H9 (cell line): Measurements from ENCODE around the gene DLST. TPM values are rescaled to one million over a fixed set of nuclear protein-coding genes. Genes with fewer than 3 reads are reported as not detected.

Source experiments
- DNase-seq: peaks from one replicate; pipeline ENCODE4 v3.0.0-alpha.2; 2017
- H2AFZ ChIP-seq: one replicate; pipeline ENCODE4 v1.6.1; 2013; ENCODE audit warnings: mild to moderate bottlenecking, low read length, control low read depth, moderate library complexity
- H2AK5ac ChIP-seq: 2 replicates; pipeline ENCODE4 v1.6.1; 2013; ENCODE audit warnings: low read length, control low read depth, mixed read lengths; ENCODE audit not compliant: insufficient read length
- H2BK120ac ChIP-seq: one replicate; pipeline ENCODE4 v1.6.1; 2013; ENCODE audit warnings: low read depth, mild to moderate bottlenecking, low read length, control low read depth, inconsistent platforms; ENCODE audit not compliant: poor library complexity, severe bottlenecking
- H2BK12ac ChIP-seq: 2 replicates; pipeline ENCODE4 v1.6.1; 2013; ENCODE audit warnings: low read length, control low read depth, mixed read lengths, low read depth; ENCODE audit not compliant: insufficient read length
- H2BK15ac ChIP-seq: 2 replicates; pipeline ENCODE4 v1.6.1; 2013; ENCODE audit warnings: low read depth, low read length, control low read depth
- H2BK20ac ChIP-seq: one replicate; pipeline ENCODE4 v1.6.1; 2013; ENCODE audit warnings: low read depth, mild to moderate bottlenecking, low read length, control low read depth, inconsistent platforms; ENCODE audit not compliant: poor library complexity, severe bottlenecking
- H2BK5ac ChIP-seq: 2 replicates; pipeline ENCODE4 v1.6.1; 2013; ENCODE audit warnings: low read length, control low read depth, mixed read lengths; ENCODE audit not compliant: insufficient read length
- H3K14ac ChIP-seq: 2 replicates; pipeline ENCODE4 v1.6.1; 2013; ENCODE audit warnings: low read length, control low read depth; ENCODE audit not compliant: insufficient read depth
- H3K18ac ChIP-seq: 2 replicates; pipeline ENCODE4 v1.6.1; 2013; ENCODE audit warnings: low read depth, mild to moderate bottlenecking, mixed read lengths, low read length, control low read depth; ENCODE audit not compliant: insufficient read length
- H3K23ac ChIP-seq: 2 replicates; pipeline ENCODE4 v1.6.1; 2013; ENCODE audit warnings: low read length, control low read depth, mixed read lengths, low read depth; ENCODE audit not compliant: insufficient read length
- H3K23me2 ChIP-seq: 2 replicates; pipeline ENCODE4 v1.6.1; 2013; ENCODE audit warnings: low read depth, mild to moderate bottlenecking, mixed read lengths, low read length, control low read depth; ENCODE audit not compliant: insufficient read length, poor library complexity, severe bottlenecking
- H3K27ac ChIP-seq: 2 replicates; pipeline ENCODE4 v1.5.1; 2013; ENCODE audit warnings: low read length, control low read depth, mixed read lengths, low read depth; ENCODE audit not compliant: insufficient read length
- H3K27me3 ChIP-seq: 2 replicates; pipeline ENCODE4 v1.6.1; 2013; ENCODE audit warnings: low read length, control low read depth, inconsistent platforms; ENCODE audit not compliant: insufficient read depth
- H3K4ac ChIP-seq: 2 replicates; pipeline ENCODE4 v1.6.1; 2013; ENCODE audit warnings: low read depth, mild to moderate bottlenecking, control low read depth, inconsistent platforms, low read length, moderate library complexity
- H3K4me1 ChIP-seq: 2 replicates; pipeline ENCODE4 v1.6.1; 2013; ENCODE audit warnings: low read length, control low read depth, inconsistent platforms; ENCODE audit not compliant: insufficient read depth
- H3K4me2 ChIP-seq: 2 replicates; pipeline ENCODE4 v1.6.1; 2013; ENCODE audit warnings: low read length, control low read depth, mixed read lengths; ENCODE audit not compliant: insufficient read length, insufficient read depth
- H3K56ac ChIP-seq: 2 replicates; pipeline ENCODE4 v1.6.1; 2013; ENCODE audit warnings: low read depth, mild to moderate bottlenecking, mixed read lengths, low read length, control low read depth; ENCODE audit not compliant: insufficient read length
- H3K79me1 ChIP-seq: 2 replicates; pipeline ENCODE4 v1.6.1; 2013; ENCODE audit warnings: low read depth, mild to moderate bottlenecking, moderate library complexity, low read length, control low read depth, inconsistent platforms; ENCODE audit not compliant: insufficient read depth, poor library complexity, severe bottlenecking
- H3K79me2 ChIP-seq: 2 replicates; pipeline ENCODE4 v1.6.1; 2013; ENCODE audit warnings: low read length, control low read depth, inconsistent platforms; ENCODE audit not compliant: insufficient read depth
- H3K9ac ChIP-seq: 2 replicates; pipeline ENCODE4 v1.6.1; 2013; ENCODE audit warnings: low read length, control low read depth, mixed read lengths; ENCODE audit not compliant: insufficient read length; ENCODE audit errors: extremely low read depth
- H3K9me3 ChIP-seq: one replicate; pipeline ENCODE4 v1.6.1; 2013; ENCODE audit warnings: low read depth, low read length, inconsistent platforms; ENCODE audit not compliant: control insufficient read depth
- H3T11ph ChIP-seq: one replicate; pipeline ENCODE4 v1.6.1; 2013; ENCODE audit warnings: mild to moderate bottlenecking, low read length, control low read depth, inconsistent platforms
- H4K20me1 ChIP-seq: one replicate; pipeline ENCODE4 v1.6.1; 2013; ENCODE audit not compliant: control insufficient read depth, insufficient read length, insufficient read depth
- H4K5ac ChIP-seq: 2 replicates; pipeline ENCODE4 v1.6.1; 2013; ENCODE audit warnings: low read depth, mild to moderate bottlenecking, mixed read lengths, low read length, control low read depth; ENCODE audit not compliant: insufficient read length
- H4K8ac ChIP-seq: replicated peaks from 2 replicates; pipeline ENCODE4 v1.6.1; 2013; ENCODE audit warnings: low read length, control low read depth, mixed read lengths, low read depth; ENCODE audit not compliant: insufficient read length
- H4K91ac ChIP-seq: 2 replicates; pipeline ENCODE4 v1.6.1; 2013; ENCODE audit warnings: low read depth, mild to moderate bottlenecking, moderate library complexity, mixed read lengths, low read length, control low read depth; ENCODE audit not compliant: insufficient read length
- H3K27ac Mint-ChIP-seq, 3 experiments: 2 replicates in 2 of 3; 3 replicates in 1 of 3; pipeline ENCODE4 v1.8.0; 2020 to 2021; ENCODE audit warnings: mixed read lengths in 3 of 3, mild to moderate bottlenecking in 1 of 3, moderate library complexity in 1 of 3
- H3K27me3 Mint-ChIP-seq: 2 replicates; pipeline ENCODE4 v1.8.0; 2021; ENCODE audit warnings: low read depth, mild to moderate bottlenecking, moderate library complexity, mixed read lengths
- H3K36me3 Mint-ChIP-seq, 3 experiments: 2 replicates in 2 of 3; 3 replicates in 1 of 3; pipeline ENCODE4 v1.8.0; 2020 to 2021; ENCODE audit warnings: low read depth in 3 of 3, mixed read lengths in 3 of 3; ENCODE audit not compliant: insufficient read depth in 1 of 3
- H3K4me1 Mint-ChIP-seq, 2 experiments: 2 replicates each; pipeline ENCODE4 v1.8.0; 2020; ENCODE audit warnings: mixed read lengths in 2 of 2
- H3K4me3 Mint-ChIP-seq, 2 experiments: 2 replicates in 1 of 2; 3 replicates in 1 of 2; pipeline ENCODE4 v1.8.0; 2020 to 2021; ENCODE audit warnings: mild to moderate bottlenecking in 2 of 2, mixed read lengths in 2 of 2, moderate library complexity in 1 of 2
- H3K9me3 Mint-ChIP-seq, 2 experiments: 2 replicates in 1 of 2; 3 replicates in 1 of 2; pipeline ENCODE4 v1.8.0; 2020; ENCODE audit warnings: mild to moderate bottlenecking in 2 of 2, mixed read lengths in 2 of 2, moderate library complexity in 1 of 2
- CTCF ChIP-seq: fragments of 200-600 bp; sonication (generic); conservative IDR thresholded peaks from 3 replicates; pipeline ENCODE4 v1.8.0; 2021; ENCODE audit warnings: antibody characterized with exemption, mild to moderate bottlenecking
- WGBS: extraction: QIAGEN DNeasy Blood & Tissue Kit; methylation state at CpG from one replicate; pipeline ENCODE4 v1.1.7; 2013; ENCODE audit warnings: missing lambda C conversion rate, low lambda C conversion rate, mixed read lengths; ENCODE audit not compliant: insufficient read length; ENCODE audit errors: extremely low coverage; 5-methylcytosine and 5-hydroxymethylcytosine counted together
- total RNA-seq: library from RNA; stranded (reverse); gene quantifications from 2 replicates; pipeline ENCODE4 v1.2.1, GENCODE V29; 2021

Gene DLST
- total RNA-seq, 1 experiment from 2014 or later = 116 TPM

DNA sequence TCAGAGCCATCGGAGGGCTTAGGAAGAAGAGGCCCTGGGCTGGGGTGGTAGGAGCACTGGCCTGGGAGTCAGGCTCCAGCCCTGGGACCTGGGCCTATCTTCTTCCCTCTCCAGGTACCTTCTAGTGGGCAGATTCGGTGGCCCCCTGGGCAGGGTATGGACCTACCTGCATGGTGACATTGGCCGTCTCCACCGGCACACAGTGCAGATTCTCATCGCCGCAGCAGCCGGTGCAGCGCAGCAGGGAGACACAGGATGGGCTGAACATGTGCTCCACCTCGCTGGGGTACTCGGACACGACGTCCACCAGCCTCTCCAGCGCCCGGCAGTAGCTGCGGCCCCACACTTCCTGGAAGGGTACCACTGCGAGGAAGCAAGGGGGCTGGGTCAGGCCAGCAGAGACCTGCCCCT, 67.5 kb downstream of the DLST start:
- H2AFZ ChIP-seq = no peak overlapping the region
- H3K4me2 ChIP-seq = no peak overlapping the region
- H3K23ac ChIP-seq = no peak overlapping the region
- no peak overlapping the region for H3K27ac Mint-ChIP-seq
- H4K91ac ChIP-seq = no peak overlapping the region
- H3K4me1 Mint-ChIP-seq = peaks cover 6 to 13% of the 10 kb centered on the region in 2 experiments
- H3K36me3 Mint-ChIP-seq = no peaks in the 10 kb centered on the region
- H2BK12ac ChIP-seq = no peak overlapping the region
- H3K18ac ChIP-seq = no peak overlapping the region
- no peaks in the 10 kb centered on the region for H3K9me3 Mint-ChIP-seq
- no peak overlapping the region for H2BK20ac ChIP-seq
- H3K9me3 ChIP-seq = no peaks in the 10 kb centered on the region
- no peak overlapping the region for H2BK120ac ChIP-seq
- TF ChIP-seq CTCF = no peak
- H3K79me2 ChIP-seq = no peaks in the 10 kb centered on the region
- no peak for DNase-seq
- no peak overlapping the region for H2BK15ac ChIP-seq
- no peaks in the 10 kb centered on the region for H3K27me3 ChIP-seq
- H3K4me3 Mint-ChIP-seq = no peak overlapping the region
- H3K23me2 ChIP-seq = no peaks in the 10 kb centered on the region
- H4K5ac ChIP-seq = no peak overlapping the region
- no peak overlapping the region for H3T11ph ChIP-seq
- H3K79me1 ChIP-seq = no peaks in the 10 kb centered on the region
- no peak overlapping the region for H2AK5ac ChIP-seq
- peaks cover 5% of the 10 kb centered on the region for H4K20me1 ChIP-seq
- no peak overlapping the region for H3K14ac ChIP-seq
- no peak overlapping the region for H4K8ac ChIP-seq
- H3K56ac ChIP-seq = no peak overlapping the region
- H3K27me3 Mint-ChIP-seq = no peaks in the 10 kb centered on the region
- WGBS = no CpG with 5 or more reads among the region's 16 CpGs
- no peak overlapping the region for H2BK5ac ChIP-seq
- no peaks in the 10 kb centered on the region for H3K4me1 ChIP-seq
- H3K27ac ChIP-seq = no peak overlapping the region
- no peak overlapping the region for H3K9ac ChIP-seq
- no peak overlapping the region for H3K4ac ChIP-seq
